Pancreas (tissue), 10 donors: ENCODE measurements around the gene MCCC1. TPM values are rescaled to one million over a fixed set of nuclear protein-coding genes. Genes with fewer than 3 reads are reported as not detected.

Source experiments
- ATAC-seq, 4 donors: fragments of 200-7000 bp; cut with Tn5 transposase; one replicate each; pipeline versions ENCODE4 v1.8.0 to v1.9.1; 2020; ENCODE audit warnings: mild to moderate bottlenecking in 4 of 4, moderate library complexity in 4 of 4
- DNase-seq, 6 donors: peaks; one replicate each; pipeline ENCODE4 v3.0.0-alpha.2; 2020
- FAIRE-seq: peaks from 2 replicates; lab custom pipeline; 2012; peaks lifted over from hg19 to GRCh38; lab: Jason Lieb, UNC
- H3K27ac ChIP-seq, 4 donors: fragments of 200-600 bp; sonication (generic); 1 replicate in 3 of 4; 2 replicates in 1 of 4; pipeline versions ENCODE4 v1.5.0 to v1.8.0; 2020
- H3K27me3 ChIP-seq, 4 donors: fragments of 200-600 bp; one replicate each; pipeline ENCODE4 v1.8.0; 2021
- H3K36me3 ChIP-seq, 3 donors: fragments of 200-600 bp; sonication (generic) in 1 of 3; one replicate each; pipeline versions ENCODE4 v1.5.0 to v1.8.0; 2020 to 2021
- H3K4me1 ChIP-seq, 3 donors: fragments of 200-600 bp; one replicate each; pipeline ENCODE4 v1.8.0; 2021
- H3K4me3 ChIP-seq, 4 donors: fragments of 200-600 bp; sonication (generic) in 2 of 4; one replicate each; pipeline versions ENCODE4 v1.5.0 to v1.8.0; 2020 to 2021
- H3K9me3 ChIP-seq, 4 donors: fragments of 200-600 bp; one replicate each; pipeline ENCODE4 v1.8.0; 2021
- WGBS, 2 donors: extraction: QIAGEN DNeasy Blood & Tissue Kit; methylation state at CpG; one replicate each; pipeline ENCODE4 v1.1.7; 2013; 5-methylcytosine and 5-hydroxymethylcytosine counted together
- intact Hi-C, 3 donors: fragments of 100-400 bp; cut with DNase I; formaldehyde crosslinking; loops; one replicate each; pipeline versions ENCODE4 v1.11.1 to v1.14.2; 2022
- polyA plus RNA-seq, 2 donors: library from polyadenylated mRNA; stranded (reverse); fragments of 200-250 nt; gene quantifications; one replicate each; pipeline ENCODE4 v1.2.3, GENCODE V29; 2013
- total RNA-seq, 6 donors: library from RNA; stranded (reverse); fragmentation: NEBNext Ultra II Directional in 4 of 6; extraction: Animal tissue kit (Norgen Biotek cat#: 25700) in 4 of 6; gene quantifications; one replicate each; pipeline versions ENCODE4 v1.2.1 to v1.2.4, GENCODE V29; 2021 to 2023
- TF ChIP-seq, protein P1 (sequence below), 4 donors: fragments of 200-600 bp; sonication (generic) in 3 of 4; IDR thresholded peaks; one replicate each; pipeline versions ENCODE4 v1.5.0 to v1.8.0; 2021; ENCODE audit warnings: antibody characterized with exemption in 4 of 4
- donor health status: healthy with polysubstance abuse.
- donor health status: DM: no; HTN: no; CAD: no; lungs with moderate emphysema.
- donor health status: DM: no; HTN: no; CAD: no.
- donor health status: control.
- donor health status: control.
- donor health status: Bipolar disorder and iron deficiency.
- donor health status: DM: yes; HTN: yes; CAD: no.
- donor health status: DM: no; HTN: no; CAD: no.
- donor health status: DM: no; HTN: no; CAD: no.
- donor health status: DM: yes; HTN: yes; CAD: no.

The MCCC1 gene
- total and polyA plus RNA-seq, 8 donors = 25.3 to 81.9 (median 40.8) TPM

- no peaks in the 10 kb centered on the region for H3K27me3 ChIP-seq
- 80 to 87% methylated on average over 6 of the region's 6 CpGs for WGBS, 2 donors
- H3K4me1 ChIP-seq = peaks cover 0 to 19% (median 2%) of the 10 kb centered on the region in 3 donors
- TF ChIP-seq, protein P1, sequence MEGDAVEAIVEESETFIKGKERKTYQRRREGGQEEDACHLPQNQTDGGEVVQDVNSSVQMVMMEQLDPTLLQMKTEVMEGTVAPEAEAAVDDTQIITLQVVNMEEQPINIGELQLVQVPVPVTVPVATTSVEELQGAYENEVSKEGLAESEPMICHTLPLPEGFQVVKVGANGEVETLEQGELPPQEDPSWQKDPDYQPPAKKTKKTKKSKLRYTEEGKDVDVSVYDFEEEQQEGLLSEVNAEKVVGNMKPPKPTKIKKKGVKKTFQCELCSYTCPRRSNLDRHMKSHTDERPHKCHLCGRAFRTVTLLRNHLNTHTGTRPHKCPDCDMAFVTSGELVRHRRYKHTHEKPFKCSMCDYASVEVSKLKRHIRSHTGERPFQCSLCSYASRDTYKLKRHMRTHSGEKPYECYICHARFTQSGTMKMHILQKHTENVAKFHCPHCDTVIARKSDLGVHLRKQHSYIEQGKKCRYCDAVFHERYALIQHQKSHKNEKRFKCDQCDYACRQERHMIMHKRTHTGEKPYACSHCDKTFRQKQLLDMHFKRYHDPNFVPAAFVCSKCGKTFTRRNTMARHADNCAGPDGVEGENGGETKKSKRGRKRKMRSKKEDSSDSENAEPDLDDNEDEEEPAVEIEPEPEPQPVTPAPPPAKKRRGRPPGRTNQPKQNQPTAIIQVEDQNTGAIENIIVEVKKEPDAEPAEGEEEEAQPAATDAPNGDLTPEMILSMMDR (IDR thresholded peaks at IDR 0.05) = no peak
- no peak overlapping the region for H3K27ac ChIP-seq
- ATAC-seq (peak in 1 of 4 donors; percentile 25), FAIRE-seq (no peak), DNase-seq (no peak)
- H3K4me3 ChIP-seq = no peak overlapping the region
- intact Hi-C loops = no loop called here
- H3K9me3 ChIP-seq = no peaks in the 10 kb centered on the region
- H3K36me3 ChIP-seq = no peaks in the 10 kb centered on the region
Measured at GRCh38 chr3:182967218-182968204, 131.8 kb downstream of the MCCC1 start.

DNA sequence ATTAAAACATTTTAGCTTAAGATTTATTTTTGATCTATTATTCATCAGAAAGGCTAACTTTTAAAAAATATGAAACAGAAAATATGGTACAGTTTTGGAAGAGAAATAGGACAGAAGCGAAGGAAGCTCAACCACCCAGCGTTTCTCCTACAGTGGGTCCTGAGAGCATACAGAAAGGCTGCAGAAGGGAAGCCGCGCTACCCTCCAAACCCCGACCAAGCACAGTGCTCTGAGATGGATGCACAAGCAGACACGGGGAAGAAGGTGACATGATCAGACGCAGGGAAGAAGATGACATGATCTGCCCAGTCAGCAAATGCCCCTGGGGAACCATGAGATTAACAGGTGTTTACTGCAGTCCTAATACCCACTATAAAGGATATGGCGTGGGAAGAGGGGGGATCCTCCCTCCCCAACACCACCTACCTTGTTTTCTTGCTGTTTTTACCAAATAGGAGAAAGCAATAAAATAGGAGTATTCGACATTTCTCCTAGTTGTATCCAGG lies 133.4 kb downstream of the MCCC1 start:
- no peaks in the 10 kb centered on the region for H3K27me3 ChIP-seq
- TF ChIP-seq, protein P1 (IDR thresholded peaks at IDR 0.05) = no peak
- intact Hi-C loops = no loop called here
- 90 to 91% methylated on average over 9 of the region's 9 CpGs for WGBS, 2 donors
- FAIRE-seq (no peak), ATAC-seq (no peak), DNase-seq (no peak)
- H3K9me3 ChIP-seq = no peaks in the 10 kb centered on the region
- H3K27ac ChIP-seq = no peak overlapping the region
- H3K4me1 ChIP-seq = peaks cover 0 to 22% (median 12%) of the 10 kb centered on the region in 3 donors
- H3K4me3 ChIP-seq = no peak overlapping the region
- H3K36me3 ChIP-seq = no peaks in the 10 kb centered on the region

Other genes with a start within 250 kb of the MCCC1 start
- gene DCUN1D1, start 119.0 kb downstream of the MCCC1 start, total RNA-seq = 10 to 100 TPM; 15.5 to 25.0 (median 17.1) TPM
- gene DCUN1D1, start 119.0 kb downstream of the MCCC1 start, polyA plus RNA-seq = 1 to 10 TPM; 2.8 to 6.2 TPM
- gene LAMP3, start 63.2 kb upstream of the MCCC1 start, total RNA-seq = 1 to 10 TPM; 1.7 to 4.4 (median 2.5) TPM
- gene LAMP3, start 63.2 kb upstream of the MCCC1 start, polyA plus RNA-seq = 1 to 10 TPM in 1 of 2 donors, under 1 TPM in 1; 0.96 to 1.0 TPM
- gene B3GNT5, start 153.8 kb upstream of the MCCC1 start, total RNA-seq = 10 to 100 TPM in 2 of 6 donors, 1 to 10 TPM in 4; 5.0 to 13.7 (median 5.6) TPM
- 1 to 10 TPM; 3.0 to 5.2 TPM for gene B3GNT5, start 153.8 kb upstream of the MCCC1 start, polyA plus RNA-seq